Progenitor cell of endocrine pancreas (in vitro differentiated cells): ENCODE data around the gene ROCK1. TPM values are rescaled to one million over a fixed set of nuclear protein-coding genes. Genes with fewer than 3 reads are reported as not detected.
"Not testable (repeated sequence)": the region's sequence is repeated elsewhere in the genome, so short reads cannot be mapped to it uniquely, and the experiment has no call there.

Experiments
- DNase-seq: peaks from one replicate; pipeline ENCODE4 v3.0.0; 2021; ENCODE audit warnings: low spot score; ENCODE audit not compliant: unreplicated experiment
- H3K27ac Mint-ChIP-seq: 2 replicates; pipeline ENCODE4 v1.8.0; 2021; ENCODE audit warnings: mild to moderate bottlenecking, moderate library complexity, mixed read lengths
- H3K27me3 Mint-ChIP-seq: 2 replicates; pipeline ENCODE4 v1.8.0; 2021; ENCODE audit warnings: mixed read lengths
- H3K36me3 Mint-ChIP-seq: 2 replicates; pipeline ENCODE4 v1.8.0; 2022; ENCODE audit warnings: mixed read lengths; ENCODE audit not compliant: insufficient read depth
- H3K4me1 Mint-ChIP-seq: 2 replicates; pipeline ENCODE4 v1.8.0; 2021; ENCODE audit warnings: low read depth, mixed read lengths
- H3K4me3 Mint-ChIP-seq: 2 replicates; pipeline ENCODE4 v1.8.0; 2021; ENCODE audit warnings: low read depth, mild to moderate bottlenecking, moderate library complexity, mixed read lengths
- H3K9me3 Mint-ChIP-seq: 2 replicates; pipeline ENCODE4 v1.8.0; 2021; ENCODE audit warnings: low read depth, mixed read lengths
- CTCF ChIP-seq: fragments of 200-600 bp; sonication (generic); IDR thresholded peaks from one replicate; pipeline ENCODE4 v1.5.0; 2021; ENCODE audit warnings: antibody characterized with exemption, mild to moderate bottlenecking; ENCODE audit not compliant: unreplicated experiment
- total RNA-seq: library from RNA; stranded (reverse); gene quantifications from 2 replicates; pipeline ENCODE4 v1.2.1, GENCODE V29; 2021

Gene ROCK1
- total RNA-seq, 1 donor from 2014 or later = 62.0 TPM

GRCh38 chr18:21038201-21038600 lies 73.4 kb downstream of the ROCK1 start:
- Mint-ChIP-seq H3K27ac (no peak overlapping the region), H3K4me1 (no peaks in the 10 kb centered on the region), H3K36me3 (peaks cover 22% of the 10 kb centered on the region), H3K27me3 (no peaks in the 10 kb centered on the region), H3K4me3 (no peak overlapping the region), H3K9me3 (peaks cover 9% of the 10 kb centered on the region)
- DNase-seq = no peak
- no peak for TF ChIP-seq CTCF

- Mint-ChIP-seq H3K9me3 (peaks cover 18% of the 10 kb centered on the region), H3K4me3 (no peak overlapping the region), H3K4me1 (no peaks in the 10 kb centered on the region), H3K27ac (no peak overlapping the region), H3K27me3 (no peaks in the 10 kb centered on the region), H3K36me3 (peaks cover 44% of the 10 kb centered on the region)
- DNase-seq = no peak
- TF ChIP-seq CTCF = no peak
These were observed 79.8 kb downstream of the ROCK1 start for GRCh38 chr18:21031845-21032244.

GRCh38 chr18:21018257-21018656 lies 93.4 kb downstream of the ROCK1 start:
- H3K27ac Mint-ChIP-seq, H3K9me3 Mint-ChIP-seq, H3K4me1 Mint-ChIP-seq, DNase-seq, H3K4me3 Mint-ChIP-seq, H3K27me3 Mint-ChIP-seq: not testable (repeated sequence)
- peaks cover 35% of the 10 kb centered on the region for H3K36me3 Mint-ChIP-seq

- H3K36me3 Mint-ChIP-seq = peaks cover 59% of the 10 kb centered on the region
- H3K4me1 Mint-ChIP-seq = peaks cover 12% of the 10 kb centered on the region
- no peaks in the 10 kb centered on the region for H3K27me3 Mint-ChIP-seq
- H3K9me3 Mint-ChIP-seq = peaks cover 19% of the 10 kb centered on the region
- DNase-seq = no peak
- no peak overlapping the region for H3K27ac Mint-ChIP-seq
- no peak overlapping the region for H3K4me3 Mint-ChIP-seq
- no peak for TF ChIP-seq CTCF
These were observed 99.3 kb downstream of the ROCK1 start for GRCh38 chr18:21012308-21012707.

- Mint-ChIP-seq H3K36me3 (peaks cover 28% of the 10 kb centered on the region), H3K4me1 (peaks cover 2% of the 10 kb centered on the region), H3K9me3 (peaks cover 2% of the 10 kb centered on the region), H3K27me3 (no peaks in the 10 kb centered on the region), H3K4me3 (no peak overlapping the region), H3K27ac (no peak overlapping the region)
- no peak for DNase-seq
- TF ChIP-seq CTCF = no peak
These were observed 106.9 kb downstream of the ROCK1 start for GRCh38 chr18:21004726-21005125.

GRCh38 chr18:21000667-21001066 lies 110.9 kb downstream of the ROCK1 start:
- no peak for DNase-seq
- peaks cover 2% of the 10 kb centered on the region for H3K9me3 Mint-ChIP-seq
- no peaks in the 10 kb centered on the region for H3K27me3 Mint-ChIP-seq
- H3K4me1 Mint-ChIP-seq = peaks cover 2% of the 10 kb centered on the region
- H3K36me3 Mint-ChIP-seq = peaks cover 27% of the 10 kb centered on the region
- no peak overlapping the region for H3K4me3 Mint-ChIP-seq
- peak overlapping the region; percentile 11 for H3K27ac Mint-ChIP-seq
- TF ChIP-seq CTCF = no peak
